H1 (cell line): ENCODE results near the gene DRC7. TPM values are rescaled to one million over a fixed set of nuclear protein-coding genes. Genes with fewer than 3 reads are reported as not detected.

Experiments used
- CTCF ChIA-PET: fragments of 300-600 bp; sonication (Branson Sonifier 250); formaldehyde crosslinking; loops from one replicate; lab custom pipeline; 2021; ENCODE audit not compliant: partially characterized antibody; lab: Charles Lee
- POLR2A ChIA-PET: fragments of 300-600 bp; sonication (Branson Sonifier 250); formaldehyde crosslinking; loops from one replicate; lab custom pipeline; 2021; ENCODE audit warnings: inconsistent platforms; ENCODE audit not compliant: partially characterized antibody; lab: Charles Lee
- DNase-seq, 2 experiments: peaks; one replicate each; pipeline versions ENCODE4 v3.0.0 to v3.0.0-alpha.2; 2010 to 2022; ENCODE audit warnings: low spot score in 2 of 2, low read depth in 1 of 2, mixed read lengths in 1 of 2
- FAIRE-seq: peaks from 2 replicates; lab custom pipeline; 2011; peaks lifted over from hg19 to GRCh38; lab: Jason Lieb, UNC
- H2AFZ ChIP-seq: 2 replicates; pipeline ENCODE4 v1.8.1; 2012; ENCODE audit warnings: low read length, inconsistent platforms
- H2AK5ac ChIP-seq: 2 replicates; pipeline ENCODE4 v1.6.1; 2013; ENCODE audit warnings: low read depth, low read length
- H2BK120ac ChIP-seq: replicated peaks from 2 replicates; pipeline ENCODE3; 2013; ENCODE audit warnings: low read depth, low read length, inconsistent platforms
- H2BK12ac ChIP-seq: 2 replicates; pipeline ENCODE4 v1.6.1; 2013; ENCODE audit warnings: low read depth, low read length
- H2BK15ac ChIP-seq: 2 replicates; pipeline ENCODE4 v1.6.1; 2013; ENCODE audit warnings: low read length
- H2BK20ac ChIP-seq: 2 replicates; pipeline ENCODE4 v1.6.1; 2013; ENCODE audit warnings: low read length
- H2BK5ac ChIP-seq: 2 replicates; pipeline ENCODE4 v1.6.1; 2013; ENCODE audit warnings: low read depth, low read length
- H3K14ac ChIP-seq: 2 replicates; pipeline ENCODE4 v1.6.1; 2013; ENCODE audit warnings: inconsistent platforms; ENCODE audit not compliant: insufficient read length
- H3K18ac ChIP-seq: 2 replicates; pipeline ENCODE4 v1.6.1; 2013; ENCODE audit warnings: low read length; ENCODE audit errors: extremely low read depth
- H3K23ac ChIP-seq: 2 replicates; pipeline ENCODE4 v1.6.1; 2013; ENCODE audit warnings: inconsistent platforms; ENCODE audit not compliant: insufficient read length
- H3K23me2 ChIP-seq: 2 replicates; pipeline ENCODE4 v1.6.1; 2013; ENCODE audit warnings: low read depth, low read length
- H3K27ac ChIP-seq: 2 replicates; pipeline ENCODE4 v1.6.1; 2011; ENCODE audit warnings: low read depth, low read length, inconsistent platforms
- H3K27me3 ChIP-seq, 4 experiments: replicated peaks in 1 of 4; 1 replicate in 1 of 4; 2 replicates in 3 of 4; pipeline versions ENCODE4 v1.6.1 to v1.8.1; 2011 to 2013; ENCODE audit warnings: low read length in 3 of 4, mild to moderate bottlenecking in 3 of 4, inconsistent platforms in 2 of 4, mixed read lengths in 2 of 4, moderate library complexity in 1 of 4; ENCODE audit not compliant: control insufficient read depth in 3 of 4, insufficient read depth in 3 of 4; ENCODE audit errors: extremely low read depth in 1 of 4
- H3K36me3 ChIP-seq, 4 experiments: 2 replicates each; pipeline versions ENCODE4 v1.6.1 to v1.8.1; 2011 to 2013; ENCODE audit warnings: mild to moderate bottlenecking in 4 of 4, low read length in 3 of 4, moderate library complexity in 2 of 4, control low read depth in 1 of 4, inconsistent platforms in 1 of 4; ENCODE audit not compliant: insufficient read depth in 4 of 4, control insufficient read depth in 2 of 4
- H3K4ac ChIP-seq: replicated peaks from 2 replicates; pipeline ENCODE3; 2013; ENCODE audit warnings: low read length, low read depth, mixed read lengths, inconsistent platforms; ENCODE audit not compliant: insufficient read length
- H3K4me1 ChIP-seq, 4 experiments: replicated peaks in 1 of 4; 1 replicate in 1 of 4; 2 replicates in 3 of 4; pipeline versions ENCODE4 v1.6.1 to v1.8.1; 2011 to 2013; ENCODE audit warnings: low read length in 3 of 4, inconsistent platforms in 2 of 4, mixed read lengths in 1 of 4; ENCODE audit not compliant: insufficient read depth in 4 of 4, control insufficient read depth in 3 of 4
- H3K4me2 ChIP-seq, 2 experiments: 2 replicates each; pipeline versions ENCODE4 v1.6.1 to v1.8.1; 2011 to 2013; ENCODE audit warnings: low read depth in 2 of 2, low read length in 2 of 2, control low read depth in 1 of 2, inconsistent platforms in 1 of 2, mild to moderate bottlenecking in 1 of 2; ENCODE audit not compliant: insufficient read depth in 1 of 2
- H3K4me3 ChIP-seq, 4 experiments: fragments of 200-600, 300-600 bp in 1 of 4; sonication (generic), shearing (Covaris generic), sonication (Bioruptor Twin) in 1 of 4; 2 replicates each; pipeline versions ENCODE4 v1.5.1 to v1.8.1; 2011 to 2016; ENCODE audit warnings: low read length in 4 of 4, low read depth in 3 of 4, control low read depth in 2 of 4, inconsistent platforms in 2 of 4, mild to moderate bottlenecking in 2 of 4, mixed read lengths in 1 of 4, moderate library complexity in 1 of 4; ENCODE audit not compliant: insufficient read depth in 2 of 4; ENCODE audit errors: extremely low read depth in 1 of 4
- H3K56ac ChIP-seq: replicated peaks from 2 replicates; pipeline ENCODE3; 2013; ENCODE audit warnings: low read depth, mild to moderate bottlenecking, mixed read lengths, low read length, inconsistent platforms; ENCODE audit not compliant: insufficient read length
- H3K79me1 ChIP-seq: 2 replicates; pipeline ENCODE4 v1.6.1; 2013; ENCODE audit warnings: low read depth, low read length, control low read depth
- H3K79me2 ChIP-seq, 2 experiments: 2 replicates each; pipeline versions ENCODE4 v1.6.1 to v1.8.1; 2012 to 2013; ENCODE audit warnings: low read length in 2 of 2, mild to moderate bottlenecking in 2 of 2, inconsistent platforms in 1 of 2; ENCODE audit not compliant: insufficient read depth in 2 of 2, control insufficient read depth in 1 of 2
- H3K9ac ChIP-seq, 4 experiments: replicated peaks in 1 of 4; 1 replicate in 1 of 4; 2 replicates in 3 of 4; pipeline versions ENCODE4 v1.6.1 to v1.8.1; 2011 to 2013; ENCODE audit warnings: low read depth in 3 of 4, low read length in 3 of 4, control low read depth in 2 of 4, mild to moderate bottlenecking in 2 of 4, moderate library complexity in 2 of 4, inconsistent platforms in 1 of 4; ENCODE audit errors: extremely low read depth in 1 of 4
- H3K9me3 ChIP-seq, 2 experiments: 2 replicates each; pipeline versions ENCODE4 v1.6.1 to v1.8.1; 2012 to 2013; ENCODE audit warnings: mild to moderate bottlenecking in 2 of 2, moderate library complexity in 2 of 2, control low read depth in 1 of 2, inconsistent platforms in 1 of 2, low read depth in 1 of 2, low read length in 1 of 2, mixed read lengths in 1 of 2; ENCODE audit not compliant: insufficient read depth in 2 of 2
- H4K20me1 ChIP-seq, 2 experiments: replicated peaks in 1 of 2; 2 replicates each; pipeline versions ENCODE3 to v1.8.1; 2011 to 2013; ENCODE audit warnings: inconsistent platforms in 2 of 2, low read length in 2 of 2, mild to moderate bottlenecking in 1 of 2; ENCODE audit not compliant: insufficient read depth in 2 of 2, control insufficient read depth in 1 of 2
- H4K5ac ChIP-seq: 2 replicates; pipeline ENCODE4 v1.6.1; 2013; ENCODE audit warnings: low read length, low read depth, mixed read lengths, inconsistent platforms; ENCODE audit not compliant: insufficient read length
- H4K8ac ChIP-seq: 2 replicates; pipeline ENCODE4 v1.8.0; 2013; ENCODE audit warnings: mild to moderate bottlenecking, moderate library complexity, low read length, inconsistent platforms; ENCODE audit not compliant: insufficient read depth; ENCODE audit errors: extremely low read depth
- H4K91ac ChIP-seq: replicated peaks from 2 replicates; pipeline ENCODE3; 2013; ENCODE audit warnings: low read length, mixed read lengths, inconsistent platforms; ENCODE audit not compliant: insufficient read length
- BRCA1 ChIP-seq: IDR thresholded peaks from 2 replicates; pipeline ENCODE4 v1.6.1; 2012; ENCODE audit warnings: low read depth, low read length, improper control_type of control experiment
- CHD2 ChIP-seq: IDR thresholded peaks from 2 replicates; pipeline ENCODE4 v1.6.1; 2012; ENCODE audit warnings: low read length, improper control_type of control experiment
- EGR1 ChIP-seq: IDR thresholded peaks from 2 replicates; pipeline ENCODE4 v1.6.1; 2011; ENCODE audit warnings: low read depth, low read length, borderline replicate concordance
- NANOG ChIP-seq: IDR thresholded peaks from 2 replicates; pipeline ENCODE4 v1.6.1; 2011; ENCODE audit warnings: low read length, low read depth, mild to moderate bottlenecking, inconsistent platforms; ENCODE audit not compliant: insufficient read depth, poor library complexity, severe bottlenecking
- POLR2AphosphoS5 ChIP-seq: IDR thresholded peaks from 2 replicates; pipeline ENCODE4 v1.6.1; 2011; ENCODE audit warnings: low read depth, low read length
- SAP30 ChIP-seq: fragments of 300-600 bp; sonication (generic); IDR thresholded peaks from 2 replicates; pipeline ENCODE4 v1.7.1; 2012; ENCODE audit warnings: low read length, moderate library complexity, mild to moderate bottlenecking, inconsistent platforms; ENCODE audit not compliant: insufficient read depth, insufficient replicate concordance
- YY1 ChIP-seq: IDR thresholded peaks from 2 replicates; pipeline ENCODE4 v1.6.1; 2011; ENCODE audit warnings: low read depth, mild to moderate bottlenecking, low read length
- WGBS, 2 experiments: shearing (Covaris generic) in 1 of 2; methylation state at CpG; one replicate each; pipeline versions ENCODE4 v1.1.6 to v1.1.7; 2013 to 2015; ENCODE audit warnings: low lambda C conversion rate in 2 of 2, mixed read lengths in 2 of 2, inconsistent platforms in 1 of 2, low coverage in 1 of 2, missing lambda C conversion rate in 1 of 2; ENCODE audit not compliant: insufficient replicate concordance in 2 of 2, insufficient coverage in 1 of 2, insufficient read length in 1 of 2; ENCODE audit errors: extremely low coverage in 1 of 2, missing lambda C conversion rate in 1 of 2; 5-methylcytosine and 5-hydroxymethylcytosine counted together
- polyA plus RNA-seq, 7 experiments: library from polyadenylated mRNA; depleted of rRNA in 3 of 7; stranded (reverse) in 5 of 7; unstranded in 2 of 7; fragments of >200 nt in 5 of 7; fragments of 200-250 nt in 2 of 7; gene quantifications; 1 replicate in 5 of 7; 2 replicates in 1 of 7; 4 replicates in 1 of 7; pipeline versions ENCODE4 v1.2.1 to v1.2.3, GENCODE V29; 2011 to 2013; ENCODE audit warnings: missing spikeins in 2 of 7, mixed read lengths in 2 of 7
- total RNA-seq: library from RNA; stranded (reverse); fragmentation: NEBNext Ultra II Directional; extraction: Animal tissue kit (Norgen Biotek cat#: 25700); gene quantifications from 2 replicates; pipeline ENCODE4 v1.2.1, GENCODE V29; 2021
- TF ChIP-seq, protein P1 (sequence below): IDR thresholded peaks from 2 replicates; pipeline ENCODE4 v1.6.1; 2012; ENCODE audit warnings: inconsistent platforms
- TF ChIP-seq, protein P2 (sequence below): IDR thresholded peaks from 2 replicates; pipeline ENCODE4 v1.6.1; 2012; ENCODE audit warnings: inconsistent platforms

Gene DRC7
- total and polyA plus RNA-seq, 2 of the 8 experiments (the other 6 are each of a cell fraction or from before 2014, with no cell fraction given): 0.14 TPM; not detected in 1

DNA sequence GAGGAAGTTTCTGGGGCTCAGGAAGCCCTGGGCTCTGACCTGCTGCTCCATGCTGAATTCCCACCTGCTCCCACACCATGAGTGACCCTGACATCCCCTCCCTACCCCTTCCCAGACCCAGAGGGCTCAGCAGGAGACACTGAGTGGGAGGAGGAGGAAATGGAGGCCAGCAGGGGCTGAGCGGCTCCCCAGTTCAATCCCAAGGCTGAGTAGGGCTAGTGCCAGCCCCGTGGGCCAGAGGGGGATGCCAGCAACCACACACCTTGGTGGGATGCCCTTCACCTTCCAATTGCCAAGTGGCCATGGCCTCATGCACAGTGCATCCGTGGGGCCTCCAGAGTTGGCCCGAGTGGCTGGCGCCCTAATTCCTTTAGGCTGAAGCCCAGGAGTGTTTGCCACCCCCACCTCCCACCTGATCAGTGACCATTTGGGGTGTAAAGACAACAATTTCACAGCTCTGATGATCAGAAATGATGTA, 27.5 kb upstream of the DRC7 start:
- TF ChIP-seq EGR1 (no peak), NANOG (no peak), CHD2 (no peak), POLR2AphosphoS5 (no peak), SAP30 (no peak), YY1 (no peak), BRCA1 (no peak)
- TF ChIP-seq, protein P1, sequence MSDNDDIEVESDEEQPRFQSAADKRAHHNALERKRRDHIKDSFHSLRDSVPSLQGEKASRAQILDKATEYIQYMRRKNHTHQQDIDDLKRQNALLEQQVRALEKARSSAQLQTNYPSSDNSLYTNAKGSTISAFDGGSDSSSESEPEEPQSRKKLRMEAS: no peak
- TF ChIP-seq, protein P2, sequence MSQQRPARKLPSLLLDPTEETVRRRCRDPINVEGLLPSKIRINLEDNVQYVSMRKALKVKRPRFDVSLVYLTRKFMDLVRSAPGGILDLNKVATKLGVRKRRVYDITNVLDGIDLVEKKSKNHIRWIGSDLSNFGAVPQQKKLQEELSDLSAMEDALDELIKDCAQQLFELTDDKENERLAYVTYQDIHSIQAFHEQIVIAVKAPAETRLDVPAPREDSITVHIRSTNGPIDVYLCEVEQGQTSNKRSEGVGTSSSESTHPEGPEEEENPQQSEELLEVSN: no peak
- Histone ChIP-seq H2AFZ (no peak overlapping the region), H3K27me3 (no peaks in the 10 kb centered on the region), H4K91ac (no peak overlapping the region), H3K56ac (no peak overlapping the region), H3K4me1 (peaks cover 0 to 4% (median 0%) of the 10 kb centered on the region in 4 experiments; a peak in 3 of 7 replicates), H2BK20ac (no peak overlapping the region), H3K14ac (no peak overlapping the region), H4K20me1 (no peaks in the 10 kb centered on the region), H3K79me2 (no peaks in the 10 kb centered on the region), H3K9me3 (no peaks in the 10 kb centered on the region), H3K4me3 (no peak overlapping the region), H4K8ac (peak overlapping the region; percentile 19; the same call in 1 of the 2 replicates), H3K4me2 (no peak overlapping the region), H2BK5ac (no peak overlapping the region), H4K5ac (no peak overlapping the region), H3K27ac (no peak overlapping the region), H3K18ac (no peak overlapping the region), H3K79me1 (no peaks in the 10 kb centered on the region), H3K4ac (no peak overlapping the region), H3K36me3 (no peaks in the 10 kb centered on the region), H2BK15ac (no peak overlapping the region), H3K23me2 (no peaks in the 10 kb centered on the region), H2BK12ac (no peak overlapping the region), H2BK120ac (no peak overlapping the region), H3K23ac (no peak overlapping the region), H3K9ac (no peak overlapping the region), H2AK5ac (no peak overlapping the region)
- FAIRE-seq (no peak), DNase-seq (no peak)
- ChIA-PET CTCF (interaction anchor here (0.6 to 6.7 kb wide), 27 partner anchors 9 to 268 kb away, joined by 3 to 47 read pairs (median 4); no protein-coding TSS in a partner anchor), POLR2A (interaction anchor here (1.1 to 1.2 kb wide), 3 partner anchors 10 to 334 kb away, joined by 3 read pairs; partner anchors contain the start of gene USB1)
- 93% methylated on average over 3 of the region's 5 CpGs; no CpG with 5 or more reads in 1 of the 2 experiments for WGBS, 2 experiments
